Stimulated activated CD8-positive, alpha-beta memory T cell treated with anti-CD3 and anti-CD28 coated beads, Interleukin-12 subunit alpha, Interleukin-12 subunit beta, amount 100 ng/mL, for 4 hours (primary cell): Measurements from ENCODE around the gene ARSB.
"Not testable (repeated sequence)": the region's sequence is repeated elsewhere in the genome, so short reads cannot be mapped to it uniquely, and the experiment has no call there.

Source experiments
- DNase-seq: peaks from one replicate; pipeline ENCODE4 v3.0.0-alpha.2; 2020; ENCODE audit warnings: low read depth

ARSB gene

GRCh38 chr5:78995521-78996007, 10.5 kb upstream of the ARSB start:
- no peak for DNase-seq

- DNase-seq: no peak
Measured at GRCh38 chr5:78993165-78993564, 8.1 kb upstream of the ARSB start.

GRCh38 chr5:78992146-78992545, 7.0 kb upstream of the ARSB start:
- no peak for DNase-seq

GRCh38 chr5:78989080-78989479, 4.0 kb upstream of the ARSB start:
- no peak for DNase-seq

- peak; percentile 22 for DNase-seq
Measured at GRCh38 chr5:78985725-78986223, 664 bp upstream of the ARSB start.

GRCh38 chr5:78984439-78985115, 533 bp downstream of the ARSB start:
- peak; percentile 77 for DNase-seq

GRCh38 chr5:78983601-78984438, 1.3 kb downstream of the ARSB start:
- DNase-seq: no peak

GRCh38 chr5:78983194-78983593, 1.9 kb downstream of the ARSB start:
- not testable (repeated sequence) for DNase-seq

- no peak for DNase-seq
Measured at GRCh38 chr5:78979909-78980308, 5.2 kb downstream of the ARSB start.

- DNase-seq: no peak
Measured at GRCh38 chr5:78979117-78979742, 5.9 kb downstream of the ARSB start.

GRCh38 chr5:78975035-78975434, 10.1 kb downstream of the ARSB start:
- DNase-seq: no peak

- no peak for DNase-seq
Measured at GRCh38 chr5:78974601-78975000, 10.5 kb downstream of the ARSB start.

GRCh38 chr5:78974011-78974410, 11.1 kb downstream of the ARSB start:
- no peak for DNase-seq

- DNase-seq: no peak
Measured at GRCh38 chr5:78972654-78973428, 12.3 kb downstream of the ARSB start.

- no peak for DNase-seq
Measured at GRCh38 chr5:78971998-78972397, 13.1 kb downstream of the ARSB start.

- DNase-seq: no peak
Measured at GRCh38 chr5:78968781-78969180, 16.3 kb downstream of the ARSB start.

GRCh38 chr5:78964889-78965288, 20.2 kb downstream of the ARSB start:
- DNase-seq: no peak

- no peak for DNase-seq
Measured at GRCh38 chr5:78961743-78962142, 23.4 kb downstream of the ARSB start.

- DNase-seq: no peak
Measured at GRCh38 chr5:78959767-78960166, 25.3 kb downstream of the ARSB start.

GRCh38 chr5:78958672-78959445, 26.3 kb downstream of the ARSB start:
- DNase-seq: no peak

GRCh38 chr5:78956901-78957300, 28.2 kb downstream of the ARSB start:
- no peak for DNase-seq
